K562 (cell line): ENCODE results near the gene CPED1. TPM values are rescaled to one million over a fixed set of nuclear protein-coding genes. Genes with fewer than 3 reads are reported as not detected.

Experiments
- BACH1 ChIP-seq: fragments of 200-800 bp; sonication (Bioruptor generic); IDR thresholded peaks from 2 replicates; pipeline ENCODE4 v1.6.1; 2016; ENCODE audit warnings: missing genetic modification characterization, missing compliant biosample characterization
- CBX2 ChIP-seq: fragments of 200-600 bp; sonication (generic); IDR thresholded peaks from one replicate; pipeline ENCODE4 v1.6.1; 2012; ENCODE audit warnings: mild to moderate bottlenecking, low read length, inconsistent platforms; ENCODE audit not compliant: insufficient read depth, poor library complexity, severe bottlenecking
- CBX3 ChIP-seq, 2 experiments: IDR thresholded peaks; 1 replicate in 1 of 2; 2 replicates in 1 of 2; pipeline ENCODE4 v1.6.1; 2012; ENCODE audit warnings: inconsistent platforms in 2 of 2, low read length in 2 of 2, borderline replicate concordance in 1 of 2, control low read depth in 1 of 2
- DDX20 ChIP-seq: fragments of 450-650 bp; IDR thresholded peaks from 2 replicates; pipeline ENCODE4 v1.6.1; 2016; ENCODE audit warnings: missing genetic modification characterization, low read depth, mild to moderate bottlenecking, missing compliant biosample characterization, moderate library complexity
- DPF2 ChIP-seq: fragments of 450-650 bp; IDR thresholded peaks from 2 replicates; pipeline ENCODE4 v1.6.1; 2016
- GATAD2A ChIP-seq: fragments of 450-650 bp; IDR thresholded peaks from 2 replicates; pipeline ENCODE4 v1.6.1; 2017
- HMG20A ChIP-seq: fragments of 450-650 bp; formaldehyde crosslinking; conservative IDR thresholded peaks from 2 replicates; pipeline ENCODE4 v1.4.0; 2020; ENCODE audit warnings: mild to moderate bottlenecking, mixed read lengths
- LARP7 ChIP-seq: fragments of 450-650 bp; IDR thresholded peaks from 2 replicates; pipeline ENCODE4 v1.6.1; 2016
- MEF2D ChIP-seq: conservative IDR thresholded peaks from 2 replicates; pipeline ENCODE4 v1.6.1; 2016; ENCODE audit warnings: low read depth, missing genetic modification characterization, missing compliant biosample characterization
- NCOA4 ChIP-seq: fragments of 450-650 bp; IDR thresholded peaks from 2 replicates; pipeline ENCODE4 v1.6.1; 2018; ENCODE audit warnings: mild to moderate bottlenecking; ENCODE audit not compliant: partially characterized antibody
- NFRKB ChIP-seq: fragments of 450-650 bp; IDR thresholded peaks from 2 replicates; pipeline ENCODE4 v1.6.1; 2016; ENCODE audit warnings: low read depth
- SP2 ChIP-seq: IDR thresholded peaks from 2 replicates; pipeline ENCODE4 v1.6.1; 2011; ENCODE audit warnings: mild to moderate bottlenecking, low read depth, low read length, moderate library complexity; ENCODE audit not compliant: poor library complexity, severe bottlenecking; ENCODE audit errors: extremely low read depth
- STAT5B ChIP-seq: fragments of 250-450 bp; sonication (Bioruptor Pico); IDR thresholded peaks from 2 replicates; pipeline ENCODE4 v1.8.0; 2021; ENCODE audit warnings: mild to moderate bottlenecking, inconsistent platforms
- TEAD4 ChIP-seq, 2 experiments: sonication (generic) in 1 of 2; formaldehyde crosslinking in 1 of 2; IDR thresholded peaks; 2 replicates each; pipeline versions ENCODE4 v1.6.1 to v1.8.0; 2012 to 2022; ENCODE audit warnings: borderline replicate concordance in 1 of 2, inconsistent platforms in 1 of 2, low read length in 1 of 2, mild to moderate bottlenecking in 1 of 2, missing genetic modification reagents in 1 of 2
- THRAP3 ChIP-seq: fragments of 450-650 bp; IDR thresholded peaks from 2 replicates; pipeline ENCODE4 v1.6.1; 2016; ENCODE audit warnings: mild to moderate bottlenecking, inconsistent platforms, borderline replicate concordance
- TOE1 ChIP-seq, 2 experiments: fragments of 450-650 bp in 1 of 2; sonication (generic) in 1 of 2; formaldehyde crosslinking in 1 of 2; IDR thresholded peaks; 2 replicates each; pipeline versions ENCODE4 v1.7.1 to v1.8.0; 2016 to 2022; ENCODE audit warnings: borderline replicate concordance in 2 of 2, mild to moderate bottlenecking in 2 of 2, antibody characterized with exemption in 1 of 2, inconsistent platforms in 1 of 2, low read depth in 1 of 2, missing genetic modification reagents in 1 of 2, moderate library complexity in 1 of 2
- ZNF263 ChIP-seq: sonication (generic); formaldehyde crosslinking; IDR thresholded peaks from 2 replicates; pipeline ENCODE4 v1.8.0; 2022; ENCODE audit warnings: mild to moderate bottlenecking, missing genetic modification reagents, borderline replicate concordance
- ZNF354B ChIP-seq: fragments of 250-450 bp; sonication (Bioruptor Pico); IDR thresholded peaks from 2 replicates; pipeline ENCODE4 v1.4.0; 2020
- ZNF444 ChIP-seq: fragments of 250-450 bp; sonication (Bioruptor Pico); IDR thresholded peaks from 2 replicates; pipeline ENCODE4 v1.4.0; 2020; ENCODE audit warnings: mild to moderate bottlenecking, moderate library complexity
- polyA plus RNA-seq, 8 experiments: library from polyadenylated mRNA; depleted of rRNA in 4 of 8; stranded (reverse) in 5 of 8; unstranded in 3 of 8; fragments of >200 nt; fragmentation: Nextera tagmentation in 2 of 8; fragmentation: Illumina TruSeq in 1 of 8; extraction: Ambion mirVana in 2 of 8; extraction: Trizol in 1 of 8; gene quantifications; 2 replicates each; pipeline versions ENCODE4 v1.2.1 to v1.2.3, GENCODE V29; 2011 to 2014; ENCODE audit warnings: inconsistent platforms in 1 of 8, missing spikeins in 1 of 8
- total RNA-seq, 7 experiments: library from RNA; depleted of rRNA in 6 of 7; stranded (reverse); fragments of >200 nt in 6 of 7; fragmentation: Illumina TruSeq in 2 of 7; extraction: Trizol in 2 of 7; gene quantifications; 2 replicates each; pipeline versions ENCODE4 v1.2.1 to v1.2.3, GENCODE V29; 2011 to 2021; ENCODE audit warnings: low replicate concordance in 1 of 7
- TF ChIP-seq, protein P1 (sequence below), 2 experiments: fragments of 150-350 bp in 1 of 2; IDR thresholded peaks; 2 replicates each; pipeline ENCODE4 v1.6.1; 2012 to 2016; ENCODE audit warnings: low read depth in 2 of 2, low read length in 2 of 2, mild to moderate bottlenecking in 1 of 2, moderate library complexity in 1 of 2
- TF ChIP-seq, protein P2 (sequence below): sonication (generic); IDR thresholded peaks from 2 replicates; pipeline ENCODE4 v1.6.1; 2016
- TF ChIP-seq, protein P3 (sequence below): fragments of 450-650 bp; formaldehyde crosslinking; IDR thresholded peaks from 2 replicates; pipeline ENCODE4 v1.4.0; 2022; ENCODE audit warnings: mild to moderate bottlenecking, moderate library complexity

The CPED1 gene
- total and polyA plus RNA-seq, 9 of the 15 experiments (the other 6 are each of a cell fraction or from before 2014, with no cell fraction given): 195 to 393 (median 290) TPM

DNA sequence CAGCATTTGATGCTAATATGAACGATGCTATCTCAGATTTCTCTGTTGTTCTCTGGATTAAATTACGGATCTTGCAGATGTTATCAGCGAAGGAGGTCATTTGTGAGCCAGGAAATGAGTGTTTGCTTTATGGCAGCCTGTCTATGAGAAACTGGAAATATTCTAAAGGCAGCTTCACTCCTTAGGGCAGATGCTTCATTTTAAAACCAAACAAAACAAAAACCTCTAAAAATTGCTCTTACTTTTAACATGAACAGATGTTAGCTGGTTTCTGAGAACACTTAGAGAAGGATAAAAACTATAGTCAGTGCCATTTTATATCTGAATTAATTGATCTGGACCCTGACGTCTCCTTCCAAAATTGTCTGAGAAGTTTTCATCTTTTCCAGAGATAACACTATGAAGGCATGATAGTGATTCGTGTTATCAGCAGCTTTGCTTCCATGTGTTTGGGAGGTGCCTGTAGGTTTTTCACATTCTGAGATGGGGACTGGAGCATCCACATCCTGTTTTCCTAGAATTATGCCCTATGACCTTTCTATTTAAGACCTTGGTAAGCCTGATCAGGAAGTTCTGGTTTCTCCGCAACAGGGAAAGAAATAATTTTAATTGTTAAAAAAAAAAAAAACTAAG, 53.1 kb downstream of the CPED1 start (continued):
- TF ChIP-seq, protein P1, sequence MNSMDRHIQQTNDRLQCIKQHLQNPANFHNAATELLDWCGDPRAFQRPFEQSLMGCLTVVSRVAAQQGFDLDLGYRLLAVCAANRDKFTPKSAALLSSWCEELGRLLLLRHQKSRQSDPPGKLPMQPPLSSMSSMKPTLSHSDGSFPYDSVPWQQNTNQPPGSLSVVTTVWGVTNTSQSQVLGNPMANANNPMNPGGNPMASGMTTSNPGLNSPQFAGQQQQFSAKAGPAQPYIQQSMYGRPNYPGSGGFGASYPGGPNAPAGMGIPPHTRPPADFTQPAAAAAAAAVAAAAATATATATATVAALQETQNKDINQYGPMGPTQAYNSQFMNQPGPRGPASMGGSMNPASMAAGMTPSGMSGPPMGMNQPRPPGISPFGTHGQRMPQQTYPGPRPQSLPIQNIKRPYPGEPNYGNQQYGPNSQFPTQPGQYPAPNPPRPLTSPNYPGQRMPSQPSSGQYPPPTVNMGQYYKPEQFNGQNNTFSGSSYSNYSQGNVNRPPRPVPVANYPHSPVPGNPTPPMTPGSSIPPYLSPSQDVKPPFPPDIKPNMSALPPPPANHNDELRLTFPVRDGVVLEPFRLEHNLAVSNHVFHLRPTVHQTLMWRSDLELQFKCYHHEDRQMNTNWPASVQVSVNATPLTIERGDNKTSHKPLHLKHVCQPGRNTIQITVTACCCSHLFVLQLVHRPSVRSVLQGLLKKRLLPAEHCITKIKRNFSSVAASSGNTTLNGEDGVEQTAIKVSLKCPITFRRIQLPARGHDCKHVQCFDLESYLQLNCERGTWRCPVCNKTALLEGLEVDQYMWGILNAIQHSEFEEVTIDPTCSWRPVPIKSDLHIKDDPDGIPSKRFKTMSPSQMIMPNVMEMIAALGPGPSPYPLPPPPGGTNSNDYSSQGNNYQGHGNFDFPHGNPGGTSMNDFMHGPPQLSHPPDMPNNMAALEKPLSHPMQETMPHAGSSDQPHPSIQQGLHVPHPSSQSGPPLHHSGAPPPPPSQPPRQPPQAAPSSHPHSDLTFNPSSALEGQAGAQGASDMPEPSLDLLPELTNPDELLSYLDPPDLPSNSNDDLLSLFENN (IDR thresholded peaks at IDR 0.05; ENCODE audit: low read depth in 2 of 2, low read length in 2 of 2): no peak
- peak; percentile 91 for TF ChIP-seq DPF2
- TF ChIP-seq STAT5B: no peak
- TF ChIP-seq LARP7: no peak
- TF ChIP-seq, protein P2, sequence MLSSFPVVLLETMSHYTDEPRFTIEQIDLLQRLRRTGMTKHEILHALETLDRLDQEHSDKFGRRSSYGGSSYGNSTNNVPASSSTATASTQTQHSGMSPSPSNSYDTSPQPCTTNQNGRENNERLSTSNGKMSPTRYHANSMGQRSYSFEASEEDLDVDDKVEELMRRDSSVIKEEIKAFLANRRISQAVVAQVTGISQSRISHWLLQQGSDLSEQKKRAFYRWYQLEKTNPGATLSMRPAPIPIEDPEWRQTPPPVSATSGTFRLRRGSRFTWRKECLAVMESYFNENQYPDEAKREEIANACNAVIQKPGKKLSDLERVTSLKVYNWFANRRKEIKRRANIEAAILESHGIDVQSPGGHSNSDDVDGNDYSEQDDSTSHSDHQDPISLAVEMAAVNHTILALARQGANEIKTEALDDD: no peak
- TF ChIP-seq THRAP3: no peak; the same call in 1 of the 2 replicates
- TF ChIP-seq ZNF354B: no peak
- no peak; the same call in 1 of the 2 replicates for TF ChIP-seq ZNF444
- TF ChIP-seq GATAD2A: no peak
- TF ChIP-seq DDX20: no peak
- TF ChIP-seq, protein P3, sequence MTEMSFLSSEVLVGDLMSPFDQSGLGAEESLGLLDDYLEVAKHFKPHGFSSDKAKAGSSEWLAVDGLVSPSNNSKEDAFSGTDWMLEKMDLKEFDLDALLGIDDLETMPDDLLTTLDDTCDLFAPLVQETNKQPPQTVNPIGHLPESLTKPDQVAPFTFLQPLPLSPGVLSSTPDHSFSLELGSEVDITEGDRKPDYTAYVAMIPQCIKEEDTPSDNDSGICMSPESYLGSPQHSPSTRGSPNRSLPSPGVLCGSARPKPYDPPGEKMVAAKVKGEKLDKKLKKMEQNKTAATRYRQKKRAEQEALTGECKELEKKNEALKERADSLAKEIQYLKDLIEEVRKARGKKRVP: no peak
- TF ChIP-seq HMG20A (CRISPR knock-in tag): no peak
- TF ChIP-seq NFRKB: peak; percentile 23; the same call in 1 of the 2 replicates
- TF ChIP-seq MEF2D: no peak
- TF ChIP-seq TEAD4 (IDR thresholded peaks at IDR 0.05; ENCODE audit: low read length): peak; percentile 74
- TF ChIP-seq TEAD4 (CRISPR knock-in tag; IDR thresholded peaks at IDR 0.05; ENCODE audit: borderline replicate concordance): no peak
- no peak for TF ChIP-seq CBX2
- TF ChIP-seq ZNF263 (CRISPR knock-in tag): no peak
- no peak for TF ChIP-seq SP2
- no peak for TF ChIP-seq CBX3 (IDR thresholded peaks at IDR 0.05; ENCODE audit: borderline replicate concordance in 1 of 2, low read length in 2 of 2)
- TF ChIP-seq TOE1 (IDR thresholded peaks at IDR 0.05; ENCODE audit: borderline replicate concordance): no peak
- no peak for TF ChIP-seq TOE1 (CRISPR knock-in tag; IDR thresholded peaks at IDR 0.05; ENCODE audit: borderline replicate concordance, low read depth)
- TF ChIP-seq NCOA4: no peak
- TF ChIP-seq BACH1 (tag): no peak
